ENCODE measurements around the gene TMPRSS4. TPM values are rescaled to one million over a fixed set of nuclear protein-coding genes. Genes with fewer than 3 reads are reported as not detected.

Gene TMPRSS4
- total RNA-seq (2014; rRNA removed; shearing (Covaris generic)): not detected in 2 replicates
- polyA plus RNA-seq (2016; fragmentation: Nextera tagmentation; extraction: Ambion mirVana): not detected in 2 replicates

GRCh38 chr11:118076754-118077281 lies at the start of gene TMPRSS4:
TMPRSS4 (plus strand) TSS chr11:118077078; CDS start chr11:118077303, 225 bp downstream.
- no peak for DNase-seq
- in situ Hi-C loops (cut with MboI): no loop called here

GRCh38 chr11:118027694-118028093 lies 49.2 kb upstream of the TMPRSS4 start:
- Histone ChIP-seq H3K4me3 (no peak overlapping the region), H3K9me3 (ENCODE audit: low read depth) (no peaks in the 10 kb centered on the region), H3K4me2 (ENCODE audit: unreplicated experiment) (no peak overlapping the region), H3K27ac (no peak overlapping the region), H4K20me1 (ENCODE audit: insufficient read depth) (no peaks in the 10 kb centered on the region), H2AFZ (no peak overlapping the region), H3K9me2 (ENCODE audit: insufficient read depth) (no peaks in the 10 kb centered on the region), H3K27me3 (replicated peaks; ENCODE audit: insufficient read depth) (0 out of 2 replicates have a peak, but pooled peaks cover 4% of the 10 kb centered on the region), H3K36me3 (ENCODE audit: low read depth) (no peaks in the 10 kb centered on the region), H3K4me1 (ENCODE audit: insufficient read depth) (no peaks in the 10 kb centered on the region), H3F3A (ENCODE audit: insufficient read depth) (no peaks in the 10 kb centered on the region), H3K9ac (no peak overlapping the region), H3K79me2 (ENCODE audit: insufficient read depth) (no peaks in the 10 kb centered on the region)
- TF ChIP-seq EZH2phosphoT487 (IDR thresholded peaks at IDR 0.05; ENCODE audit: insufficient read depth, low read depth) (no peak), EZH2 (IDR thresholded peaks at IDR 0.05; ENCODE audit: insufficient read depth, poor library complexity, severe bottlenecking) (no peak)
- in situ Hi-C loops (cut with MboI): no loop called here
- no peak for DNase-seq
- 42 to 46% methylated on average over 4 of the region's 4 CpGs for WGBS, 2 experiments (ENCODE audit: low coverage in 1 of 2, low lambda C conversion rate in 2 of 2, missing lambda C conversion rate in 2 of 2)

More at GRCh38 chr11:118076754-118077281, at the start of gene TMPRSS4:
- H3K27ac ChIP-seq: no peak within 1 kb of the TSS
- no peaks in the 10 kb centered on the region for H3K9me3 ChIP-seq (ENCODE audit: low read depth)
- H3K79me2 ChIP-seq (ENCODE audit: insufficient read depth): no peaks in the 10 kb centered on the region
- no peak within 1 kb of the TSS for H3K4me3 ChIP-seq
- peaks cover 8% of the 10 kb centered on the region for H3K27me3 ChIP-seq (replicated peaks; ENCODE audit: insufficient read depth)
- H3K9ac ChIP-seq: no peak within 1 kb of the TSS
- H3K9me2 ChIP-seq (ENCODE audit: insufficient read depth): no peaks in the 10 kb centered on the region
- H4K20me1 ChIP-seq (ENCODE audit: insufficient read depth): no peaks in the 10 kb centered on the region
- no peaks in the 10 kb centered on the region for H3K36me3 ChIP-seq (ENCODE audit: low read depth)
- WGBS, 2 experiments (ENCODE audit: low coverage in 1 of 2, low lambda C conversion rate in 2 of 2, missing lambda C conversion rate in 2 of 2): 64 to 74% methylated on average over 7 of the region's 7 CpGs
- TF ChIP-seq EZH2 (IDR thresholded peaks at IDR 0.05; ENCODE audit: insufficient read depth, poor library complexity, severe bottlenecking) (no peak), EZH2phosphoT487 (IDR thresholded peaks at IDR 0.05; ENCODE audit: insufficient read depth, low read depth) (no peak)
- no peaks in the 10 kb centered on the region for H3F3A ChIP-seq (ENCODE audit: insufficient read depth)
- no peak within 1 kb of the TSS for H2AFZ ChIP-seq
- no peak within 1 kb of the TSS for H3K4me2 ChIP-seq (ENCODE audit: unreplicated experiment)
- H3K4me1 ChIP-seq (ENCODE audit: insufficient read depth): no peaks in the 10 kb centered on the region

DNA sequence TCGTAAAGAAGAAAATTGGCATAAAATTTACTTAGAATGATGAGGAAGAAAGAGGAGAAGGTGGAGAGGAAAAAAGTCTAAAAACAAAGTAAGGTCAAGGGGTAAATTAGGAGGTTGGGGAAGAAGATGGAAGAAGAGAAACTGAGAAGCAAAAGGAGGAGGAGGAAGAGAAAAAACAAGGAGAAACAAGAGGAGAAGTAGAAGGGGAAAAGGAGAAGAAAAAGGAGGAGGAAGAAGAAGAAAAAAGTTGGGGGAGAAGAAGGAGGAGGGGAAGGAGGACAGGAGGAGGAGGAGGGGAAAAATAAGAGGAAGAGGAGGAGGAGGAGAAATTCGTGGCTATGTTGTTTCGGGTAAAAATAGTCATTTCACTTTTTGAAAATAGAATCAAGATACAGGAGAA lies 48.3 kb upstream of the TMPRSS4 start:
- no peak overlapping the region for H3K4me3 ChIP-seq
- no peaks in the 10 kb centered on the region for H3K36me3 ChIP-seq (ENCODE audit: low read depth)
- 30 to 42% methylated on average over 3 of the region's 3 CpGs for WGBS, 2 experiments (ENCODE audit: low coverage in 1 of 2, low lambda C conversion rate in 2 of 2, missing lambda C conversion rate in 2 of 2)
- no peaks in the 10 kb centered on the region for H3K9me3 ChIP-seq (ENCODE audit: low read depth)
- H3K27ac ChIP-seq: no peak overlapping the region
- in situ Hi-C loops (cut with MboI): no loop called here
- no peaks in the 10 kb centered on the region for H3K79me2 ChIP-seq (ENCODE audit: insufficient read depth)
- no peaks in the 10 kb centered on the region for H4K20me1 ChIP-seq (ENCODE audit: insufficient read depth)
- no peaks in the 10 kb centered on the region for H3K9me2 ChIP-seq (ENCODE audit: insufficient read depth)
- H2AFZ ChIP-seq: no peak overlapping the region
- H3K27me3 ChIP-seq (replicated peaks; ENCODE audit: insufficient read depth): 0 out of 2 replicates have a peak, but pooled peaks cover 4% of the 10 kb centered on the region
- no peaks in the 10 kb centered on the region for H3K4me1 ChIP-seq (ENCODE audit: insufficient read depth)
- no peak overlapping the region for H3K9ac ChIP-seq
- TF ChIP-seq EZH2 (IDR thresholded peaks at IDR 0.05; ENCODE audit: insufficient read depth, poor library complexity, severe bottlenecking) (no peak), EZH2phosphoT487 (IDR thresholded peaks at IDR 0.05; ENCODE audit: insufficient read depth, low read depth) (no peak)
- H3K4me2 ChIP-seq (ENCODE audit: unreplicated experiment): no peak overlapping the region
- DNase-seq: no peak
- no peaks in the 10 kb centered on the region for H3F3A ChIP-seq (ENCODE audit: insufficient read depth)

DNA sequence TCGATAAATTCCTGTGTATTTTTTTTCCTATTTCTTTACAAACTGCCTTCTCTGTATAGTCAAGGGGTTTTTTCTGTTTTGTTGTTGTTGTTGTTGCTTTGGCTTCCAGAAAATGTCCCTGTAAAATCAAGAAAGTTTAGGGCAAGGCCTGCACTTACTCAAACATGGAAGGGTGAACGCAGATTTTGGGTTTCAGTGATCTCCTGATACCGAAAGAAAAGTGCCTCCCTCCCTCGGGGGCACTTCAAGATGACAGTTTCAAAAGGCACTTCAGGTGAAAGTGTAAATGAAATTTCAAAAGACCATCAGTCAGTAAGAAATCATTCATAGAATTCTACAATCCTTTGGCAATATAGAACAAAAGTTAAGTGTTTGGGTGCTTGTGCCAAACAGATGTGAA lies 43.4 kb upstream of the TMPRSS4 start:
- WGBS, 2 experiments (ENCODE audit: low coverage in 1 of 2, low lambda C conversion rate in 2 of 2, missing lambda C conversion rate in 2 of 2): 27 to 42% methylated on average over 4 of the region's 4 CpGs
- in situ Hi-C loops (cut with MboI): no loop called here
- H3K4me1 ChIP-seq (ENCODE audit: insufficient read depth): no peaks in the 10 kb centered on the region
- no peaks in the 10 kb centered on the region for H3K9me2 ChIP-seq (ENCODE audit: insufficient read depth)
- H3K27ac ChIP-seq: no peak overlapping the region
- H3K36me3 ChIP-seq (ENCODE audit: low read depth): no peaks in the 10 kb centered on the region
- H3K27me3 ChIP-seq (replicated peaks; ENCODE audit: insufficient read depth): peaks cover 4% of the 10 kb centered on the region; the same call in 1 of the 2 replicates
- TF ChIP-seq EZH2 (IDR thresholded peaks at IDR 0.05; ENCODE audit: insufficient read depth, poor library complexity, severe bottlenecking) (no peak), EZH2phosphoT487 (IDR thresholded peaks at IDR 0.05; ENCODE audit: insufficient read depth, low read depth) (no peak)
- H3K9me3 ChIP-seq (ENCODE audit: low read depth): no peaks in the 10 kb centered on the region
- no peaks in the 10 kb centered on the region for H3K79me2 ChIP-seq (ENCODE audit: insufficient read depth)
- no peaks in the 10 kb centered on the region for H3F3A ChIP-seq (ENCODE audit: insufficient read depth)
- no peak overlapping the region for H3K4me2 ChIP-seq (ENCODE audit: unreplicated experiment)
- no peak for DNase-seq
- H3K4me3 ChIP-seq: no peak overlapping the region
- H2AFZ ChIP-seq: no peak overlapping the region
- no peak overlapping the region for H3K9ac ChIP-seq
- no peaks in the 10 kb centered on the region for H4K20me1 ChIP-seq (ENCODE audit: insufficient read depth)
